Measurements from ENCODE around the gene ADGRD1. TPM values are rescaled to one million over a fixed set of nuclear protein-coding genes. Genes with fewer than 3 reads are reported as not detected.

ADGRD1 gene
- total RNA-seq, 1 donor from 2014 or later, result 83.6 TPM

DNA sequence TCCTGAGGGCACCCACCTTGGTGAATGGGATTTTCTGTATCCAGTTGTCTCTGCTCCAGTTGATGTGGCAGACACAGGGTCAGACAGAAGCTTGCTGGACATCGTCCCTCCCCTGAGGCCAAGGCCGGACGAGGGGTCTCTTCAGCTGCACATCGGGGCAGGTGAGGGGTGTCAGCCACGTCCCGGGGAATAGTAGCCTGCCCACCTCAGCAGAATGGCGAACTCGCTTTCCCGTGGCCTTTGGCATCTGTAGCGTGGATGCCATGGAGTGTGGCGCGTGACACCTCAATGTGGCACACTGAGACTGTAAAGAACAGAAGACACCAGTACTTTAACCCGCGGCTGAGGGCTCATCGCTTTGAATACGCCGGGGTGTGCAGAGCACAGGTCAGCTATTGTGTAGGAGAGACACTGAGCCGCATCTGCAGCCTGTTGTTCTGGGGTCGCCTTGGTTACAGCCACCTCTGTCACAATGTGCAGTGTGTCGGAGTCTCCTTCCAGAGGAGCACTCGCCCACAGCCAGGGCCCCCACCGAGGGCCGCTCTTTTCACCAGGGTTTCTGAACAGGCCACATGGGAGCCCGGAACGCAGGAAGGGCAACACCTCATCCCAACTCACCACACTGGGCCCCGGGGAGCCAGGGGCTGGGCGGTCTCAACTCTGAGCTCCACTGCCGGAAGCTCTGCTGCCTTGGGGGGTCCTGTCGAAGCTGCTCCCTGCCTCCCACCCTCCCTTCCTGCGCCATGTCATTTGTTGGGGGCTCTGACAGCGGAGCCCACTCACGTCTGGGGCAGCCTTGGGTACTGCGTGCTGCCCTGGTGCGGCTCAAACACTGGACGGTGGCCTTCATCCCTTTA lies 77.0 kb downstream of the ADGRD1 start:
- no peak for DNase-seq
- no peak for ATAC-seq
- intact Hi-C loops (cut with micrococcal nuclease), result no loop called here

DNA sequence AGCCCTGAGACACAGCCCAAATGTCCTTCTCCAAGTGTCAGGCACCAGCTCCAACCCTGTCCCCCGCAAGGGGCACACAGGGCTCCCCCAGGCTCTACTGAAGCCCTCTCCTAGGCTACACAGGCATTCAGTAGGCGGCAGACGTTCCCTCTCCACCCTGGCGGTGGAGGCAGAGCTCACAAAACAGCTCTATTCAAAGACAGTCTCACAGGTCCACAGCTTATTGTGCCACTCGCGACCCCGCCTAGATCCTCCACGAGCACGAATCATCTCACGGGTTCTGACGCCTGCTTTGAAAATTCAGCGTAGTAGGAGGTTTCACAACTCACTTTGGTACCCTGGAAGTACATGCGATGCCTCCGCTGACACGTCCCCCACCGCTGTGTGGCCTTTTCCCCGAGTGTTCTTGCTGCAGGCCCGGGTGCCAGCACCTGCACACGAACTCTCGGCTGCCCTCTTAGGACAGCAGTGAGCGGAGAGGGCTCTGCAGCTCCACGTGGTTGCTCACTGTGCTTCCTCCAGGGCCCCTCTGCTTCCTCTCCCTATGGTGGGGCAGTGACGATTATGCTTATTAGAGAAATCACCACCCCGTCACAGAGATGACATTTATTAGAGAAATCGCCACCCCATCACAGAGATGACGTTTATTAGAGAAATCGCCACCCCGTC lies 78.5 kb downstream of the ADGRD1 start:
- ATAC-seq (no peak), DNase-seq (no peak)
- intact Hi-C loops (cut with micrococcal nuclease), result no loop called here

DNA sequence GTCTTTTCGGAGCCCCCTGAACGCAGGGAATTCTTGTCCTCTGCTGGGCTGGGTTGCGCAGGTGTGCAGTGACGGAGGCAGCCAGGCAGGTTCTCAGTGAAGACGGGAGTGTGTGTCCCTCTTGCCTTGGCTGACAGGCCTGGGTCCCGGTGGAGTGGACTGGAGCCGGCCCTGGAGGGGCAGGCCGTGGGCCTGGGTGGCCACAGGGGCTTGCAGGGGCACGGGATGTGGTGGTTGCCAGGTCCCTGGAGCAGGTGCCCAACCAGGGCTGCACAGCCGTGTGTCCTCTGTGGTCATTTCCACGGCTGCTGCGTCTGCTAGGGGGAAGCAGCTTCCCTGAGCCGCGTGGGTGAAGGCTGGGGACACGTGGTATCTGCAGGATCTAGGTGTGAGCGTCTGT lies 79.8 kb downstream of the ADGRD1 start:
- ATAC-seq (no peak), DNase-seq (no peak)

DNA sequence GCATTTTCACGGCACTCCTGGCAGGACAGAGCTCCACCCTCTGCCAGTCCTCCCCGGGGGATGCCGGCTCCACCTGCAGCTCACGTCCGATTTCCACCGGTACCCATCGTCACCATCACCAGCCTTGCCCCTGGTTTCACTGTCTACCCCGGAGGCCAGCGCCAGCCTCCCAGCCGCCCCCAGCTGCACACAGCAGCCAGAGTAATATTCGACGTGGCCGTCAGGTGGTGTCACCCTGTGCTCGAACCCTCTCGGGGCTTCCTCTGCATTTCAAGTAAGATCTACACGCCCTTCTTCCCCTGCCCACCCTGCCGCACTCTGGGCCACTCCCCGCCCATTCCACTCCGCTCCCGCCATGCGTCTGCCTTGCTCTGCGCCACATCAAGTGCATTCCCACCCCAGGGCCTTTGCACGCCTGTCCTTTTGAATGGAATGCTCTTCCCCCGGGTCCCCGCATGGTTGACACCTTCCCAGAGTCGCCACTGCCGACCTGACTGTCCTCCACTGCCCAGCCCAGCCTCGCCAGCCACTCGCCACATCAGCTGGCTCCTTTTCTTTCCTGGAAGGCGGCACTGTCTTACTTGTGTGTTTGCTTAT lies 80.3 kb downstream of the ADGRD1 start:
- intact Hi-C loops (cut with micrococcal nuclease), result no loop called here
- DNase-seq (no peak), ATAC-seq (no peak)

More for the DNA sequence above, 79.8 kb downstream of the ADGRD1 start:
- intact Hi-C loops (cut with micrococcal nuclease), result no loop called here

DNA sequence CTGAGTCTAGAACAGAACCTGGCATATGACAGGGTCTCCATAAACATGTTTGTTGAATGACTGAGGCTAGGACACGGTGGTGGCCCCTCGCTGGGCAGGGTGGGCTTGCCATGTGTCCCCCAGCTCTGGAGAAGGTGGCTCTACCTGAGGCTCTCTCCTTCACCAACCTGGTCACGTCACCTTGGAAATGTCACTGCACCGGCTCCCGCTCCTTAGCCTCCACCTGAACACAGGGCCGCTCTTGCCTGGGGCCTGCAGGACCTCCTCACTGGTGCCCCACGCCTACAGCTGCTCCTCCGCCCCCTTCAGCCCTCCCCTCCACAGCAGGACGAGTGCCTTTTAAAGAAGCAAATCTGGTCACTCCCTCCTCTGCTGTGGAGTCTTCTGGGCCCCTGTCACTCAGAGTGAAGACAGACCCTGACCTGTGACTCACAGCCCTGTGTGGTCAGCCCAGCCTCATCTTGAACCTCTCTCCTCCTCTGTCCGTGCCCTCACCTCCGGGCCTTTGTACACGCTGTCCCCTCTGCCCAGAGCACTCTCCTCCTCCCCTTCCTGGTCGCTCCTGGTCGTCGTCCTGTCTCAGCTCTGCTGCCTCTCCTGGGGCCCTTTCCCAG lies 81.0 kb downstream of the ADGRD1 start:
- DNase-seq, result no peak
- intact Hi-C loops (cut with micrococcal nuclease), result no loop called here

DNA sequence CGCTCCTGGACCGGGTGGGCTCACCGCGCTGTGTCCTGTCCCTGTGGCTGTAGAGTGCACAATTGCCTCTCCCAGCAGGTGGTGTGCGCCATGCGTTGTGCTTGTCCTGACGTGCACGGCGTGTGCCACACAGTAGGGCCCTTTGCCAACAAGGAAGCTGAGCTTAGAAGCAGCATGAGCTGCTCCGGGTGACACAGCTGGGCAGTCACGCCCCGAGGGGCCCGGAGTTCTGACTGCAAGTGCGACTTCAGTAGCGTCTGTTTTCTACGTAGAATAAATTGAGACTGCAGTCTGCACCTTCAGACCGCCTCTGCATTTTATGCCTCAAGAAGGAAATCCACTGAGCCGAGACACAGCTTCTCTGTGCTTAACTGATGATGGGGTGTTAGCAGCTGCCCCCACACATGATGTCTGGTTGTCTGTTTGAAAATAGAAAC lies 81.6 kb downstream of the ADGRD1 start:
- DNase-seq (no peak), ATAC-seq (peak; percentile 13)
- intact Hi-C loops (cut with micrococcal nuclease), result no loop called here

More for the DNA sequence above, 81.0 kb downstream of the ADGRD1 start:
- ATAC-seq, result peak; percentile 8

DNA sequence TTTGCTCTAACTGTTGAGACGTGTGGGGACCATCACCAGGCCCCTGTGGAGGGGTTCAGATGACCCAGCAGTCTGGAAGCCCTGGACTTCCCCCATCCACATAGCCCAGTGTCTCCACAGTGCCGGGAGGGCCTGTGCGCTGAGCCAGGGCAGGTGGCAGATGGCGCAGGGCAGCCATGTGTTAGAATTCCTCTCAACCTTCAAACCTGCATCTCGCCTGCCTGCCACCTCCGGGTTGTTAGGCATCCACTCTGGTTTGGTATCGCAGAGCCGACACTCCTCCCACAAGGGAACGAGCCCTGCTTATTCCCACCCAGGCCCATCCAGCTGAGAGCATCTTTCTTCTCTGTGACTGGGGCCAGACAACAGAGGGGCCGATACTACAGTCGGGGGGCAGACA lies 84.5 kb downstream of the ADGRD1 start:
- DNase-seq (no peak), ATAC-seq (no peak)
- intact Hi-C loops (cut with micrococcal nuclease), result no loop called here

DNA sequence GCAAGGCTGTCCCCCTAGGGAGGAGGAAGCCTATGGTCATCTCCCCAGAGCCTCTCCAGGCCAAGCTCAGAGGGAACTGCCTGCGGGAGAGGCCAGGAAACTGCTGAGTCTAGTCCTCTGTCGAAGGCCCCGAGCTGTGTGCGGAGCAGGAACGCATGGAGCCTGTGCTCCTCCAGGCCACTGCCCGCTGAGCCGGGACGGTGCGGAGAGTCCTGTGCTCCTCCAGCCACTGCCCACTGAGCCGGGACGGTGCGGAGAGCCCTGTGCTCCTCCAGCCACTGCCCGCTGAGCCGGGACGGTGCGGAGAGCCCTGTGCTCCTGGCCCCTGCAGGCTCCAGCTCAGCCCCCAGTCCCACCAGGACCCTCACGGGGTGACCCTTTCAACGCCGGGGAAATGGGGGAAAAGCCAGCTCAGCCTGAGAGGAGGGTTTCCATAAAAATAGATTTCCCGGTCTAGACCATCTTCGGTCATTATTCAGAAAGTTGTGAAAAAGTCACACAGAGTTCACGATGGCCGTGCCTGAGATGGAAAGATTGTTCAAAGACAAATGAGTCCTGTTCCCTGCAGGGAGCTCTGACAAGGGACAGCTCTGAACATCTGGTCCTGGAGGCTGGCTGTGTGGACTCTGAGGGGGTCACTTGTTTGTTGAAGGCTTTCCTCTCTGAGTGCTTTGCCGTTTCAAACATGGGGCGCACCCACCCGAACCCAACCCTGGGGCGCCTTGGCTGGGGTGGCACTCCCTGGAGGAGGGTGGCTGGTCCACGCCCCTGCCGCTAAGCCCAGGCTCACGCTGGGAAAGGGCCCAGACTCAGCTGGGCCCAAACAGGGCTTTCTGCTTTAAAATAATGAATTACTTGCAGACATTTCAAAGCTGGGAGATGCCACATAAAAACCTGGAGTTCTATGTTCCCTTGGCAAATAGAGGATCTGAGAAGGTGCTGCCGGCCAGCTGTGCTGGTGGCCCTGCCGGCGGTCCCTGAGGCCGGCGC lies 85.5 kb downstream of the ADGRD1 start:
- DNase-seq (no peak), ATAC-seq (no peak)
- intact Hi-C loops (cut with micrococcal nuclease), result no loop called here

DNA sequence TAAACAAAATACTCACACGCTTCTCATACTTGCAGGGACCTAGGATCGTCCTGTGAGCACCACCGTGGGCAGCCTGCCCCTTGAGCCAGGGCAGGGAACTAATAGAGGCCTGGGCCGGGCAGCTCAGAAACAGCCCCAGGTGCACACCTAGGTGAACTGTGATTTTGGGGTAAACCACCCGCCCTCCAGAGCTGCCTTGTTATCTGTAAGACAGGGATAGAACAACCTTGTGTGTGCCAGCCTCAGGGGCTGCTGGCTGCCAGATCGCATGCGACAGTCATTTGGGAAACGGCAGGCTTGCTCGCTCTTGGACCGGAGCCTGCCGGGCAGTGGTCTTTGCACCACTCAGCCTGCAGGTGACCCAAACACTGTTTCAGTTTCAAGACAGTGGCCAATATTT lies 86.8 kb downstream of the ADGRD1 start:
- intact Hi-C loops (cut with micrococcal nuclease), result no loop called here
- DNase-seq (no peak), ATAC-seq (no peak)

DNA sequence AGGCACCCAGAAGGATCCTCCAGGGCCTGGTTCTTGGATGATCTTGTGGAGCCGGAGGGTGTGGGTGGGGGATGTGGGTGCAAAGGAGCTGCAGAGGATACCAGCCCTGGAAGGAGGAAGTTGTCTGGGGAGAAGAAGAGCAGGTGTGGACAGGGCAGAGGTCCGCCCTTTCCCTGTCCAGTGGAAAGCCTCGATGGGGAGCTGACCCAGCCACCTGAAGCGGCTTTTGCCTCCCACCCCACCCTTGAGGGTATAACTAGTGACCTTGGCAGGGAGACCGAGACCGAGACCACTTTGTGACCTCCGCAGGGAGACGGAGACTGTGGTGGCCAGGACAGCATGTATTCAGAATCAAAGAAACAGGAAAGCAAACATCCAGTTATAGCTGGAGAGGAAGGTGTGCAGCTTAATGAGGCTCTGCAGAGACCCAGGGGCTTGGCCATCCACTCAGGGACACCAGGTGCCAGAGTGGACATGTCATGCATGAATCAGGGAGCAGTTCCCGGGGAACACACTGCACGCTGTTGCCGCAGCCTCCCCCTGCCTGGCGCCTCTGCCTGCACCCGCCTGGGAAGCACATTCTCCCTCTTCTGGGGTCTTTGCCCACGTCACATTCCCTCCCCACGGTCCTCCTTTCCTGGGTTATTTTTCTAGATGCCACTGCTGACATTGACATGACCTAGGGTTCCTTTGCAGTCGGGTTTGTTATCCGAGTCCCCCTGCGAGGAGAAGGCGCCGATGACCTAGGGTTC lies 87.7 kb downstream of the ADGRD1 start:
- no peak for ATAC-seq
- intact Hi-C loops (cut with micrococcal nuclease), result no loop called here
- DNase-seq, result no peak

DNA sequence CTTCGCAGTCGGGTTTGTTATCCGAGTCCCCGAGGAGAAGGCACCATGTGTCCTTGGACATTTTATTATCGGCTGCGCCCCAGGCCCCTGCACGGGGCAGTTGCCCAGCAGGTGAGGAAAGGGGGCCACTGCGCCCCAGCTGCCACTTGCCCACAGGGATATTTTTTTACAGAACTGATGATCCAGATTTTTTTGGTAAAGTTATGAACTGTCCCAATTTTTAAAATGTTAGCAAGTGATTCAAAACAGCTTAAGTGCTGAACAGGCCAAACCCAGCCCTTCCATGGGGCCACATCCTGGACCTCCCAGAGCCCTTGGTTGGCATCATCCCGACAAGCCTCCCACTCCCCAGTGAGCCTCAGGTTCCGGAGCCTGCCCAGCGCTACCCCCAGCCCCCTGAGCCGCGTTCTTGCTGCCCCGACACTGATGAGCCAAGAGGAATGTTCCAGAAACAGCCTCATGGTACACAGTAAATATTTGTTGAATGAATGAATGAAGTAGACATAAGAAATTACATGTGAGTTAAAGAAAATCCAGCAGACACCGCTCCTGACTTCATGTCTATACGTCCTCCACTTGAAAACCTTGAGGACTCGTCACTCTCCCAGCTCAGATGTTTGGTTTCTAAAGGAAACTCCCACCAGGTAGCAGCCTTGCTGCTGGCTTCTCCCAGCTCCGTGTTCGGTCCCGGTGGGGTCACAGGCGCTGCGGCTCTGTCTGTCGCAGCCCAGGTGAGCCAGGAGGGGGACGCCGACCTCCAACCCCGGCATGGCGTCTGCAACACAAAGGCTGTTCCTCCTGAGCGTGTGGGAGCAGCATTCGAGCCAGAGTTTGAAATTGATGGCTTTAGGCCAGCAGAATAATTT lies 88.5 kb downstream of the ADGRD1 start:
- ATAC-seq (no peak), DNase-seq (no peak)
- intact Hi-C loops (cut with micrococcal nuclease), result no loop called here

DNA sequence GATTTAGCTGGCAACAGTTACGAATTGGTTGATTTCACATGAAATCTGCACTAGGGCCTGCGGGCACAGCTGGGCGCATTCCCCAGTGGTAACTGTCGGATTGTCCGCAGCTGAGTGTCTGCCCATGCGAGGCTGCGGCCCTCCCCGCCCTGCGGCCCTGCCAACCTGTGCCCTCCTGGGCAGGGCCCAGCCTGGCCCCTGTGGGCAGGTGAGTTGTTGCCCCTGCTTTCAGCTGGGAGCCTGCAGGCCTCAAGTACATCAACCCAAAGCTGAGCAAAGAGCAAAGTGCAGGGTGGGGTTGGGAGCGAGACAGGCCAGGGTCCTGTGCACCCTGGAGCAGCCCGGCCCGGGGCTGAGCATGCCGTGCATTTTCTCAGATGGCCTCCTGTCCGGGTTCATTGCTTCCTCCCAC lies 89.1 kb downstream of the ADGRD1 start:
- intact Hi-C loops (cut with micrococcal nuclease), result no loop called here
- no peak for DNase-seq
- no peak for ATAC-seq

DNA sequence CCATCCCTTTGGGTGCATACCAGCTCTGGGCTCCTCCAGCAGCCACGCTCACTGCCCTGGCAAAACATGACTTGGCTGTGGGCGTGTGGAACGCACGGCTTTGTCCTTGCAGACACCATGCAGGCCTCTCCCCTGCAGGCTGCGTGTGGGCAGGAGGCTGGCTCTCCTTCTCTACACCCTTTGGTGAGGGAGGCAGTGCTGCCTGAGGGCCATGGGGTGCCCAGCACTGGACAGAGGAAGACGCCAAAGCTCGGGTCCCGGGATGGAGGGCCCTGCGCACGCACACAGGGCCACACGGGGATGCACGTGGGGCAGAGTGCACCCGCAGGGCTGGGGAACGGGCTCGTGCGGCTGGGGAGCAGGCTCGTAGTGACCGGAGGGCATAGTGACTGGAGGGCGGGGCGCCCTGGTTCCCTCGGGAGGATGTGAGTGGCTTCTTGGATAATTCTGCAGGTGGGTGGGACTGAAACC lies 89.7 kb downstream of the ADGRD1 start:
- no peak for ATAC-seq
- intact Hi-C loops (cut with micrococcal nuclease), result no loop called here
- DNase-seq, result no peak

DNA sequence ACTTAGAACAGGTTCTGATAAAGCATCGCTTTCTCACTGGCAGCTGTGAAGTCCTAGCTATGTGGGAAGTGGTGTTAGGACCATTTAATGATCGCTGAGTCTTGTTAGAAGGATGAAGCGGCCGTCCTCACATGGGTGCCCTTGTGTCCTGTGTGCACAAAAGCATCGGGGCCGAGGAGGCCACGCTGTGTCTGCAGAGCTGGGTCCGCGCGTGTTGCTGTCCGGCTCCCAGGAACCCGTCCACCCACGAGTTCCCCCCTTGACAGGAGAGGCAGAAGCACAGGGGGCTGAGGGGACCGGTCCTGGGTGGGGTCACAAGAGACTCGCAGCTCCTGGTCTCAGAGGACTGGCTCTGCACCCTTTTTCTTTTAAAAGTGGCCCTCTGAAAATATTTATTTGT lies 90.4 kb downstream of the ADGRD1 start:
- DNase-seq (no peak), ATAC-seq (no peak)
- intact Hi-C loops (cut with micrococcal nuclease), result no loop called here

DNA sequence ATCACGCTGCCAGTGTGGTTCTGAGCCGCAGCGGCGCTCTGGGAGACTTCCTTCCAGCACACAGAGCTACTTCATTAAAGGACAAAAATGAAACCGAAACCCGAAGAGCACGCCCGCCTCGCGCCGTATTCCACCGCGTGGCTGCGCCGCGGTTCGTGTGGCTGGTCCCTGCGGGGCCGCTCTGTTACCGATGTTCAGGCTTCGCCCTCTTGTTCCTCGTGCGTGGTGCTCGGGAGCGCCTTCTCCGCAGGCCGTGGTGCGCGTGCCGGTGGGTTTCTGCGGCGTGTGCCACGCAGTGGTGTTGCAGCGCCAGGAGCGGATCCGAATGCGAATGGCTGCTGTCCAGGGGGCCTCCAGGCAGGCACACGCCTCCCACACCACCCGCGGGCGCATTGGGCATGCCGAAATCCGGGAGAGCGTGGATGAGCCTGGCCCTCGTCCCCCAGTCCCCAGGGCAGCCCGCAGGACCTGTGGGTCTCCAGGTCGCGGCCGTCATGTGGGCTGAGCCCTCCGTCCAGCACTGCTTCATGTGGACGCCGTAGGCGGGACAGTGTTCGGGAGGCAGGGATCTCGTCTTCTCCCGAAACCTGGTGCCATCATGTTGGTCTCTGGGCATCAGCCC lies 91.2 kb downstream of the ADGRD1 start:
- intact Hi-C loops (cut with micrococcal nuclease), result no loop called here
- no peak for ATAC-seq
- no peak for DNase-seq

DNA sequence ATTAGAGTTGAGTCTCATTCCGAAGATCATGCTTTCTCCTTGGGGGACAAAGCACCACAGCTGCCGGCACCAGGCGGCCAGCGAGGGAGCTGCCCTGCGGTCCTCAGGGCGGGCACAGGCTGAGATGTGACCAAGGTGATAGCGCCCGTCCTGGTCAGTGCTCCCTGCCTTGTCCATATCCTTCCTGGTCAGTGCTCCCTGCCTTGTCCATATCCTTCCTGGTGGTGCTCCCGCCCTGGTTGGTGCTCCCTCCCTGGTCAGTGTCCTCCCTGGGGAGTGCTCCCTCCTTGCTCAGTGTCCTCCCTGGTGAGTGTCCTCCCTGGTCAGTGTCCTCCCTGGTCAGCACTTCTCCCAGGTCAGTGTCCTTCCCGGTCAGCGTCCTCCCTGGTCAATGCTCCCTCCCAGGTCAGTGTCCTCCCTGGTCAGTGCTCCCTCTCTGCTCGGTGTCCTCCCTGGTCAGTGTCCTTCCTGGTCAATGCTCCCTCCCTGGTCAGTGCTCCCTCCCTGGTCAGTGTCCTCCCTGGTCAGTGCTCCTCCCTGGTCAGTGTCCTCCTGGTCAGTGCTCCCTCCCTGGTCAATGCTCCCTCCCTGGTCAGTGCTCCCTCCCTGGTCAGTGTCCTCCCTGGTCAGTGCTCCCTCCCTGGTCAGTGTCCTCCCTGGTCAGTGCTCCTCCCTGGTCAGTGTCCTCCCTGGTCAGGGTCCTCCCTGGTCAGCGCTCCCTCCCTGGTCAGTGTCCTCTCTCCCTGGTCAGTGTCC lies 92.2 kb downstream of the ADGRD1 start:
- no peak for ATAC-seq
- intact Hi-C loops (cut with micrococcal nuclease), result no loop called here
- no peak for DNase-seq
